ENCODE measurements around the gene BRIX1.

BRIX1 gene, protein sequence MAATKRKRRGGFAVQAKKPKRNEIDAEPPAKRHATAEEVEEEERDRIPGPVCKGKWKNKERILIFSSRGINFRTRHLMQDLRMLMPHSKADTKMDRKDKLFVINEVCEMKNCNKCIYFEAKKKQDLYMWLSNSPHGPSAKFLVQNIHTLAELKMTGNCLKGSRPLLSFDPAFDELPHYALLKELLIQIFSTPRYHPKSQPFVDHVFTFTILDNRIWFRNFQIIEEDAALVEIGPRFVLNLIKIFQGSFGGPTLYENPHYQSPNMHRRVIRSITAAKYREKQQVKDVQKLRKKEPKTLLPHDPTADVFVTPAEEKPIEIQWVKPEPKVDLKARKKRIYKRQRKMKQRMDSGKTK

DNA sequence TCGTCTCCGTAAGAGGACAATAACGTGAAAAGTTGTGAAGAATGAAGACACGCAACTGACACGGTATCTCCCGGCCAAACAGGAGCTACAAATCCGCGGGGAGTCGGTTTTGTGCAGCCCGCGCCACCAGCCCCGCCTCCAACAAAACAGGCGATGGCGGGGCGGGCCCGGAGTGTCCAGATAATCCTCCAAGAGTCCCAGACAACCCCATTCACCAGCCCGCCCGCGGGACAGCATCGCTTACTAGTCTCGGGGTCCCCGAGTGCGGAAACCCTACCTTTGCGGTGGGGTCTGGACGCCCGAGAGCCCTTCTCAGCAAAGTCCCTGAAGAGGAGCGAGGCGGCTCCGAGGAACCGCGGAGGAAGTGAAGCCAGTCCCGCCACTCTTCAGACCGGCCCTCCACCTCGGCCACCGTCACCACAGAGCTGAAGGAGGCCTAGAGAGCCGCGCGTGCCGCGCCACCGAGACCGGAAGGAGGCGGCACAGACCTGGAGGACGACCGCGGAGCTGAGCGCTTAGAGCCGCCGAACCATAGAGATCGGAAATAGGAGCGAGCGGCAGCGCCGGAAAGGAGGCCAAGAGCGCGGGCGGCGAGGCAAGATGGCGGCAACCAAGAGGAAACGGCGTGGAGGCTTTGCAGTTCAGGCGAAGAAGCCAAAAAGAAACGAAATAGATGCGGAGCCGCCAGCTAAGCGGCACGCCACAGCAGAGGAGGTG lies at the start of gene BRIX1, which contains the start of gene RAD1:
Gene BRIX1 (plus strand): TSS at position 573 of the 717 bp plus-strand sequence. CDS start 28 bp downstream, at position 601.
Gene RAD1 (minus strand): TSS at position 366 of the 717 bp plus-strand sequence. CDS start 612 bp downstream, outside the sequence.
- TF ChIP-seq, protein P1, sequence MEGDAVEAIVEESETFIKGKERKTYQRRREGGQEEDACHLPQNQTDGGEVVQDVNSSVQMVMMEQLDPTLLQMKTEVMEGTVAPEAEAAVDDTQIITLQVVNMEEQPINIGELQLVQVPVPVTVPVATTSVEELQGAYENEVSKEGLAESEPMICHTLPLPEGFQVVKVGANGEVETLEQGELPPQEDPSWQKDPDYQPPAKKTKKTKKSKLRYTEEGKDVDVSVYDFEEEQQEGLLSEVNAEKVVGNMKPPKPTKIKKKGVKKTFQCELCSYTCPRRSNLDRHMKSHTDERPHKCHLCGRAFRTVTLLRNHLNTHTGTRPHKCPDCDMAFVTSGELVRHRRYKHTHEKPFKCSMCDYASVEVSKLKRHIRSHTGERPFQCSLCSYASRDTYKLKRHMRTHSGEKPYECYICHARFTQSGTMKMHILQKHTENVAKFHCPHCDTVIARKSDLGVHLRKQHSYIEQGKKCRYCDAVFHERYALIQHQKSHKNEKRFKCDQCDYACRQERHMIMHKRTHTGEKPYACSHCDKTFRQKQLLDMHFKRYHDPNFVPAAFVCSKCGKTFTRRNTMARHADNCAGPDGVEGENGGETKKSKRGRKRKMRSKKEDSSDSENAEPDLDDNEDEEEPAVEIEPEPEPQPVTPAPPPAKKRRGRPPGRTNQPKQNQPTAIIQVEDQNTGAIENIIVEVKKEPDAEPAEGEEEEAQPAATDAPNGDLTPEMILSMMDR (IDR thresholded peaks at IDR 0.05) = no peak
- peak; percentile 92 for DNase-seq
- Mint-ChIP-seq H3K9me3 (no peaks in the 10 kb centered on the region), H3K4me3 (no peak within 1 kb of the TSS), H3K27ac (peak within 1 kb of the TSS; percentile 50), H3K4me1 (peaks cover 33% of the 10 kb centered on the region), H3K27me3 (ENCODE audit: low read depth, poor library complexity) (no peaks in the 10 kb centered on the region), H3K36me3 (ENCODE audit: low read depth) (peaks cover 33% of the 10 kb centered on the region)

DNA sequence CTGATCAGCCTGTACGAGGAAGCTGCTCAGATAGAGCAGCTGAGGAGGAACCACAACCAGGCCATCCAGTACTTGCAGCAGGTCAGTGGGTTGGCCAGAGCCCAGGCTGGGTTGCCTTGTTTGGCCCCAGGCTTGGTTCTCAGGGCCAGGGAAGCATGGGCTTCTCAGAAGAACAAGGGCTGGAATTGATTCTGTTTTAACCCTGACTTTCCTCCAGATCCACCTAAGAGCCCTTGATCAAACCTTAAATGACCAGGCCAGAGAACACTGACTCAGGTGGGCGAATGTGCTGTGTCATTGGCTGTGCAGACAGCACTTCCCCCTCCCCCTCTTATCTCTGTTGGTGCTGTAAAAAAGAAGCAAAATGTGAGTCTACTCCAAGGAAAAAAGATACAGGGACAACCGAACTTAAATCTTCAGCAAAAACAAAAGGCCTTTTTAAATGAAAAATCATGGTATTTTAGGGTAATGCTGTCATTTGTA lies 48.5 kb upstream of the BRIX1 start:
- TF ChIP-seq, protein P1 (IDR thresholded peaks at IDR 0.05) = no peak
- H3K4me3 Mint-ChIP-seq = no peak overlapping the region
- H3K9me3 Mint-ChIP-seq = peaks cover 7% of the 10 kb centered on the region
- H3K36me3 Mint-ChIP-seq (ENCODE audit: low read depth) = peaks cover 15% of the 10 kb centered on the region
- no peak overlapping the region for H3K27ac Mint-ChIP-seq
- peaks cover 3% of the 10 kb centered on the region for H3K27me3 Mint-ChIP-seq (ENCODE audit: low read depth, poor library complexity)
- peaks cover 10% of the 10 kb centered on the region for H3K4me1 Mint-ChIP-seq
- DNase-seq = no peak

DNA sequence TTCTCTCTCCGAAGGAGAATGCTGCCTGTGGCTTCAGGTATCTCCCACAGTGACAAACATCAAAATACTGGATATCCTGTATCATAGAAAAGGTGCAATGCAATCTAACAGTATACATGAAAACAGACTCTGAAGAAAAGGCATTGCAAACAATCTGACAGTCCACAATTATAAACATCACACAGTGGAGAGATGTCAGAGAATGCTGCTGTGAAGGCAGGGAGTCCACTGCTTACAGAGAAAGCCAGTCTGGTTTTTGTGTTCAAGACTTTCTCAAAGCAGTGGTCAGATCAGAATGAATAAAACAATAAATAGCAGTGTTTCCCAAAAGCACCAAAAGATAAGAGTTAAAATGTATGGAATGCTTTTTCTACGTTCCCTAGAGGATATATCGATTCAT lies 47.9 kb upstream of the BRIX1 start:
- no peak overlapping the region for H3K27ac Mint-ChIP-seq
- no peak for DNase-seq

DNA sequence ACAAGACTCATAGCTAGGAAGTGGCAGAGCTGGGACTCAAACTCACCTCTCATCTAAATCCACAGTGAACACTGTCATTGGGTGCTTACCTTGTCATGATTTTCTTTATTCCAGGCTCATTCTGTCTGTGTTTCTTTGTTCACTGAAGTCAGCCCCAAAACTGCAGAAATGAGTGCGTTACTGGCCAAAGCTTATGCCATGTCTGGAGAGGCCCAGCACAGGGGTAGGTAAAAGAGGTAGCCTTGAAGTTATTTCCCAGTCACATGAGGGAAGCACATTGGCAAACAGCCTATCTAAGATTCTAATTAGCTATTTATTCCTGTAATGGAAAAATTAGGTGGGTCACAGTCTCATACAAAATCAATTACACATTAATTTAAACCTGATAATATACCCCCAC lies 46.7 kb upstream of the BRIX1 start:
- no peaks in the 10 kb centered on the region for H3K27me3 Mint-ChIP-seq (ENCODE audit: low read depth, poor library complexity)
- no peak for DNase-seq
- TF ChIP-seq, protein P1 (IDR thresholded peaks at IDR 0.05) = no peak
- H3K4me3 Mint-ChIP-seq = no peak overlapping the region
- H3K36me3 Mint-ChIP-seq (ENCODE audit: low read depth) = peaks cover 15% of the 10 kb centered on the region
- H3K4me1 Mint-ChIP-seq = peaks cover 10% of the 10 kb centered on the region
- peaks cover 7% of the 10 kb centered on the region for H3K9me3 Mint-ChIP-seq
- no peak overlapping the region for H3K27ac Mint-ChIP-seq

More for the DNA sequence above, 47.9 kb upstream of the BRIX1 start:
- TF ChIP-seq, protein P1 (IDR thresholded peaks at IDR 0.05) = no peak
- peaks cover 15% of the 10 kb centered on the region for H3K36me3 Mint-ChIP-seq (ENCODE audit: low read depth)
- H3K9me3 Mint-ChIP-seq = peaks cover 7% of the 10 kb centered on the region
- H3K4me1 Mint-ChIP-seq = peaks cover 10% of the 10 kb centered on the region
- peaks cover 3% of the 10 kb centered on the region for H3K27me3 Mint-ChIP-seq (ENCODE audit: low read depth, poor library complexity)
- no peak overlapping the region for H3K4me3 Mint-ChIP-seq

DNA sequence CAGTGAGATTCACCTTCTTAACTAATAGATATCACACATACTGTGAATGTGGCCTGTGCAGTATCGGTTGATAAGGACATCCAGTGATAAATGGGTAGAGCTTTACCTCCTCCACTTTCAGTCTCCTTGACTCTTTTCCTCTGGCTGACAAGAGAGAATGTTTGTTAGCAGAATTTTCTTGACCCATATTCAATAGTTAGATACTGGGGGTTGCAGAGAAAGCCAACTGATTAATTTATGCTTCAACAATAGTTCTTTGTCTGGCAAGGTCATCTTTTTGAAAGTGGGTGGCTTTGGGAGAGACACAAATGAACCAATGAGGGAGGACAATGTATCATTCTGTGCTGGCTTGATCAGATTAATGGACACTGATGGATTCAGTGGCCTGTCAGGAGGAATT lies 46.3 kb upstream of the BRIX1 start:
- no peak for DNase-seq
- Mint-ChIP-seq H3K36me3 (ENCODE audit: low read depth) (peaks cover 15% of the 10 kb centered on the region), H3K4me3 (no peak overlapping the region), H3K27me3 (ENCODE audit: low read depth, poor library complexity) (no peaks in the 10 kb centered on the region), H3K9me3 (peaks cover 7% of the 10 kb centered on the region), H3K27ac (no peak overlapping the region), H3K4me1 (peaks cover 10% of the 10 kb centered on the region)
- TF ChIP-seq, protein P1 (IDR thresholded peaks at IDR 0.05) = no peak
